A204.1 (cell line): ENCODE results near the gene RAE1.
A peak's percentile ranks its signal among the peaks of the same experiment; 100 is the strongest.
"Not testable (repeated sequence)": the region's sequence is repeated elsewhere in the genome, so short reads cannot be mapped to it uniquely, and the experiment has no call there.

Source experiments
- FAIRE-seq: peaks from 2 replicates; lab custom pipeline; 2012; peaks lifted over from hg19 to GRCh38; lab: Jason Lieb, UNC

RAE1 gene

DNA sequence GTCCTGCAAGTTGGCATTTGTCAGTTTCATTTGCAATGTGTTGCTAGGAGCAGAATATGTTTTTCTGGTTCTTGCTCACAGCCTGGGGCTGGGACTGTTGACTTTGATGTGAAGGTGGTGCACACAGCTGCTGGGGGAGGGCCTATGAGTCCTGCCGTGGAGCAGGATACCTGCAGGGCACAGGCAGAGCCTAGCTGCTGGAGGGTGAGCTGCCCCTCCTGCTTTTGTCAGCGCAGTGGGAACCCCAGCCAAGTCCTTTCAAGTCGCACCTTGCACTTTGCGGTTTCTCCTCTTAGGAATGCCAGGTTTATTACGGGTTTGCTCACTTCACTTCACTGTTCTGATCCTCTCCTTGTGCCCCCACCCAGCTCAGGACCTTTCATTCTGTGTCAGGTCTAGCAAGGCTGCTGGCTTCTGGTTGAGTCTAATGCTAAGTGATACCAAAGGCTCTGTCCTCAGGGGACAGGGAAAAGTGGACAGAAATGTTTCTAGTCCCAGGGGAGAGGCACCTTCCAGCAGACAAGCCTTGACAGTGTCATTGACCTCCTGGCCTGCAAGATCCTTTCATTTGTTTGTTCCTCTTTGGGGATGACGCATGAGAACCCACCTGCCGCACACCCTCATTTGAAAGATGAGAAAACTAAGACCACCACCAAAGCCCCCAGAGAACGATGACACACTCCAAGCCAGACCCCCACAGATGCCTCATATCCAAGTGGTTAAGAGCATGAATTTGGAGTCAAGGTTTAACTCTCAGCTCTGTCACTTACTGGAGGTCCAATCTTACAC, 24.2 kb upstream of the RAE1 start:
- FAIRE-seq = no peak

DNA sequence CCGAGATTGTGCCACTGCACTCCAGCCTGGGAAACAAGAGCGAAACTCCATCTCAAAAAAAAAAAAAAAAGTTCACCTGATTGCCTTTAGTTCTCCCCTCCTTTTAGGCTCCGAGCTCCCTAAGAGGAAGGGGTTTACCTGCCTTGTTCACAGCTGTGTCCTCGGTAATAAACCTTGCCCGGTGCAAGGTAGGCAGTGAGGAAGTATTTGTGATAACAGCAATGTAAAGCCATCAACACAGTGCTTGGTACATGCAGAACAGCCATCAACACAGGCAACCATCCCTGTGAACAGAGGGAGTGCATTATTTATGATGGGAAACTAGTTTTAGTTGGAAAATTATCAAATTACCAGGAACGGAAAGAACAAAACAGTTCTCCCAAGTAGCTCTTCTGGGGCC, 23.2 kb upstream of the RAE1 start:
- no peak for FAIRE-seq

DNA sequence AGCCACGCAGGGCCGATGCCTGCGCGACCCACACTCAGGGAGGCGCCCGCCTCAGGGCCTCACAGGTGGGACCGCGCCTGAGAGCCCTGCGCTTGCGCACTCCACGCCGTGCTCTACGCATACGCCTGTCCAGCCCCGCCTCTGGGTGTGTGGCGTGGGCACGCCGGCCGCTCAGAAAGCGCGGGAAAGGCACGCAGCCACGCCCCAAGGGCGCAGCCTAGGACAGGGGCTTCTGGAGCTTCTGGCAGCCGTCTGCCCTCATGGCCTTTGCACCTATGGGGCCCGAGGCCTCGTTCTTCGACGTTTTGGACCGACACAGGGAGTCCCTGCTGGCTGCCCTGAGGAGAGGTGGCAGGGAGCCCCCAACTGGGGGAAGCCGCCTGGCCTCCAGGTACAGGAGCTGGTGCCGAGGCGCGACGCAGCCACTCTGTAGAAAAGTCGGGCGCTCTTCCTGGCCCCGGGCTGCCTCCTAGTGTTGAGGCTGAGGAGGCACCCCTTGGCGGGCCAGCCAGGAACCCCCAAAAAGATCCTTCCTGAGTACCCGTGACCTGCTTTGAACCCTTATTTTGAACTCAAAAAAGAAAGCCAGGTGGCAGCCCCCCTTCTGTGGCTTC, 21.3 kb upstream of the RAE1 start, which contains the start of gene SPO11:
SPO11 (plus strand) TSS at position 196 of the 614 bp plus-strand sequence; CDS start at position 261, 65 bp downstream.
- FAIRE-seq = no peak

DNA sequence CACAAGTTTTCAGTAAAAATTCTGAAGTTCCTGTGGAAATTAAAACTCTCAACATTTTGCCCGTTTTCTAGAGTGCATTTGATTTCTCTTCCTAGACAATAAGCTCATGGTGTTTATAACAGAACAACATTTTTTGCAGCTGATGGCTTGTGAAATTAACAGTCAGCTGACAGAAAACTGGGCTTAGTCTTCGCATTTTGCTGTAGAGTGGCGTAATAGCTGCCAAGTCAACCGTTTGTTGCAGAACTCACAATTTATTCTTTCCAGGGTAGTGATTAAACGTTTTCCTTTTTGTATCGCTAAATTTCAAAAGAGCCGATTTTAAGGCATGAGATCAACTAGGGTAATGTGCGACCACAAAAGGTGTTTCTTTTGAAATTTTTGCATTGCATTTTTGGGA, 20.1 kb upstream of the RAE1 start:
- no peak for FAIRE-seq

DNA sequence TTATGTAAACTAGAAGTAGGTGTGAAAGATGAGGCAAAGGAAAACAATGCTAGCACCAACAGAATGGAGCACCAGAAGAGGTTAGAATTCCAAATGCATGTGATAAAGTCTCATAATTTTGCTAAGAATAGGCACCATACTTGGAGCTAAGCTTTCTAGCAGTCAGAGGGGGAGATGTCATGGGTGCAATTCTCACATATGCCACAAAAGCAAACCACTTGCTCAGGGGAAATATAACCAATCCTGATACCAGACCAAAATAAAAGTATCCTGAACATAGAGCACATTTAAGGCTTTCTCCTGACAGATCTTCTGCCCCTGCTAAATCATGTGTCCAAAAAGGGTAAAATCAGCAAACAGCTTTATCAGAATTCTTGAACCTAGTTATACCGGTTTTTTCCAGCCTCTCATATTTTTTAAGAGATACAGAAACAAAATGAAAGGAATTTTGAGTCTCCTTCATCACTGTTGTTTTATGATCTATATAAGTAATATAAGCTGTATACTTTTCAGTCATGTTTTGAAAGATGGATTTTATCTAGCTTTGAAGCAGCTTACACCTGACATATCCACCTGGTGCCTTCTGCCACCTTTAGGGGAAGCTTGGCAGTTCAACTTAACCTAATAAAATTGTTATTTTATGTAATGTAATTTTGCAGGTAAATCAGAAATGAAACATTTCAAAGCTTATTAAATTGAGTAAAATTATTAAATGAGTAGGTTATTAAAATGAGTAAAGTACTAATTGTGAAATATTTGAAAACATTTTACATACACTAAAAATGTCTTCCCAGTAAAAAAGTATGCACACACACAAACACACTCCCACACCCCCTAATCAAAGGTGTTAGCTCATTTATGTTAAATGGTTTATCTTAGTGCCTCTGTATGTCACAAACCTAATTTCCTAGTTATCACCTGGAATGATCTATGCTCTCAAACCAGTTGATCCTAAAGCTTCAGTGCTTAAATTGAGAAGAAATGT, 18.7 kb upstream of the RAE1 start:
- peak; percentile 14 for FAIRE-seq

DNA sequence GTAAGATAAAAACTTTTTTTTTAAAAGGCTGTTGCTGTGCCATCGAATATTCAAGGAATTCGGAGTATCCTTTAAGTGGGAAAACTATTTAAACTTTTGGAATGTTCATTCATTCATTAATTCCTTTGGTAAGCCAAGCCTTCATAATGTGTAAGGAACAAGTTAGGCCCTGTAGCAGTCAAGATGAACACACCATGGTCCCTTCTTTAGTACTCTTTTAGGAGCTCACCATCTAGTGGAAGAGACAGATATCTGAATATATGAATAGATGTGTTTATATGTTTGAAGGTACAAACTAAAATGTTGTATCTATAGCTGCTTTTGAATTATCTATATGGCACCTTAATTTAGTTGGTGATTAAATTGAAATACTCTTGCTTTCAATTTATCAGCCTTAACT, 15.7 kb upstream of the RAE1 start:
- FAIRE-seq = peak; percentile 37

DNA sequence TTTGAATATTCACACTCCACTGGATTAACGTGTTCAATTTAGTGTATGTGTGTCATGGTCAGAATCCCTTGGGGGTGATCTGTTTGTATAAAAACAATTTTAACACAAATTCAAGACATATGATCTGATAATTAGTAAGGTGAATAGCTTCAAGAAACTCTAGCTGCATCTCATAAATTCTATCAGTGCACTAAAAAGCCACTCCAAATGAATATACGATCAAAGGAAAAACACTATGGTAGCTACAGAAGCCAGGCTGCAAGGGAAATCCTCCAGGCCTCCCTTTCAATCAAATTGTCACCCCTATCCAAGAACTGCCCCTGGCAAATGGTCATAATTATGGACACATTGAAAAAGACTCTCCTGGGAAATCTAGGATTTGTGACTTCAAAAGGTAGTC, 9.4 kb upstream of the RAE1 start:
- no peak for FAIRE-seq

DNA sequence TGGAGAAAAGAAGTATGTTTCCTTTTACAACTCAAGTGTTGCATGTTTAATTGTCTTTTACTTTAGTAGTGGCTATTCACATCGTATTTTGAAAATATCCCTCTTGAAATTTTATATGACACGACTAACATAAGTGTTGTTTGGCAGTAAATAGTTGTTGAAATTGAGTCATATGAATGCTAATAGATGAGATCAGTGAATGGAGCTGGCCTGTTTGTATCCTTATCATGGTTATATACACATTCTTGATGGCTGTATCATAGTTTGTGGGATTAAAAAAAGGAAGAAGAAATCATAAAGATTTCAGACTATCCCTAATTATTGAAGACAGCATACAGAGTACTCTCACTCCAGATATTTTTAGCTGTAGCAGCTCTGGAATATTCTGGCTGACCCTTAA, 8.2 kb upstream of the RAE1 start:
- FAIRE-seq = no peak

DNA sequence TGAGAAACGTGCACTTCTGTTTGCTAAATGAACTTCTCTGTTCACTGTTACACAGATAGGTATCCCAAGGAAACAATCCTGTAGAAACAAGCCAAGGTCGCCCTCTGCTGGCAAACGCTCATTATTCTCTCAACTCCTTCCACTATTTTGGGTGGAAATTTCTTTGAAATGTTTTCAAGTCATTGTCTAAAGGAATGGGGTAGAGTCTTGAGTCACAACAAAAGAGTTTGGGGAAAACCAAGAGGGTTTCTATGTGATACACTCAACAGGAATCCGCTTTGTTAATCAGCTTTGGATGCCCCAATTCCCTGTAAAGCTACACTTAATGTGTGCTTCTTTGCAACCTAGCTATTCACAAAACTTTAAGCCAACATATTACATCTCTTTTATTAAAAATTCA, 4.6 kb upstream of the RAE1 start:
- peak; percentile 93 for FAIRE-seq

DNA sequence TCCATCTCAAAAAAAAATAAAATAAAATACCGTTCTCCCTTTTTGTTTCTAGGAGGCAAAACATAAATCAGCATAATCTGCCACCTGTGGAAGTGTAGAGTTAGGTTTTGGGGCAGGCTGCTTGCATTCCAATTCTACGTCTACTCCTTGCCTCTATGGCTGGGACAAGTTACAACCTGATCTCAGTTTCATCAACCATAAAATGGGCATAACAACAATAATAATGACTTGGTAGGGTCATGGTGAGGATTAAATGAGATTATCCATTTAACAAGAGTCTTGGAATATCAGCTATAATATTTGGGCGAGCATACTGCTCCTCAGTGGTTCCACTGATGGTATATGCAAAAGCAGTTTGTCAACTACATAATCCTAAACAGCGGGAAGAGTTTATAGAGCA, 3.7 kb upstream of the RAE1 start:
- no peak for FAIRE-seq

DNA sequence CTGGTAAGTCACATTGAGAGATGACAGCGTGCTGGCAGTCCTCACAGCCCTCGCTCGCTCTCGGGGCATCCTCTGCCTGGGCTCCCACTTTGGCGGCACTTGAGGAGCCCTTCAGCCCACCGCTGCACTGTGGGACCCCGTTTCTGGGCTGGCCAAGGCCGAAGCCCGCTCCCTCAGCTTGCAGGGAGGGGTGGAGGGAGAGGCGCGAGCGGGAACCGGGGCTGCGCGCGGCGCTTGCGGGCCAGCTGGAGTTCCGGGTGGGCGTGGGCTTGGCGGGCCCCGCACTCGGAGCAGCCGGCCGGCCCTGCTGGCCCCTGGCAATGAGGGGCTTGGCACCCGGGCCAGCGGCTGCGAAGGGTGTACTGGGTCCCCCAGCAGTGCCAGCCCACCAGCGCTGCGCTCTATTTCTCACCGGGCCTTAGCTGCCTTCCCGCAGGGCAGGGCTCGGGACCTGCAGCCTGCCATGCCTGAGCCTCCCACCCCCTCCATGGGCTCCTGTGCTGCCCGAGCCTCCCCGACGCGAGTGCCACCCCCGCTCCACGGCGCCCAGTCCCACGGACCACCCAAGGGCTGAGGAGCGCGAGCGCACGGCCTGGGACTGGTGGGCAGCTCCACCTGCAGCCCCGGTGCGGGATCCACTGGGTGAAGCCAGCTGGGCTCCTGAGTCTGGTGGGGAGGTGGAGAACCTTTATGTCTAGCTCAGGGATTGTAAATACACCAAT, 2.7 kb upstream of the RAE1 start:
- not testable (repeated sequence) for FAIRE-seq

DNA sequence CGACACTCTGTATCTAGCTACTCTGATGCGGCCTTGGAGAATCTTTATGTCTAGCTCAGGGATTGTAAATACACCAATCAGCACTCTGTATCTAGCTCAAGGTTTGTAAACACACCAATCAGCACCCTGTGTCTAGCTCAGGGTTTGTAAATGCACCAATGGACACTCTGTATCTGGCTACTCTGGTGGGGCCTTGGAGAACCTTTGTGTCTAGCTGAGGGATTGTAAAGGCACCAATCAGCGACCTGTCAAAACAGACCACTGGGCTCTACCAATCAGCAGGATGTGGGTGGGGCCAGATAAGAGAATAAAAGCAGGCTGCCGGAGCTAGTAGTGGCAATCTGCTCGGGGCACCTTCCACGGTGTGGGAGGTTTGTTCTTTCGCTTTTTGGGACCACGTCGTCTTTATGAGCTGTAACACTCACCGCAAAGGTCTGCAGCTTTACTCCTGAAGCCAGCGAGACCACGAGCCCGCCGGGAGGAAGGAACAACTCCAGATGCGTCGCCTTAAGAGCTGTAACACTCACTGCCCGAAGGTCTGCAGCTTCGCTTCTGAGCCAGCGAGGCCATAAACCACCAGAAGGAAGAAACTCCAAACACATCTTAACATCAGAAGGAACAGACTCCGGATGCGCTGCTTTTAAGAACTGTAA, 2.0 kb upstream of the RAE1 start:
- not testable (repeated sequence) for FAIRE-seq

DNA sequence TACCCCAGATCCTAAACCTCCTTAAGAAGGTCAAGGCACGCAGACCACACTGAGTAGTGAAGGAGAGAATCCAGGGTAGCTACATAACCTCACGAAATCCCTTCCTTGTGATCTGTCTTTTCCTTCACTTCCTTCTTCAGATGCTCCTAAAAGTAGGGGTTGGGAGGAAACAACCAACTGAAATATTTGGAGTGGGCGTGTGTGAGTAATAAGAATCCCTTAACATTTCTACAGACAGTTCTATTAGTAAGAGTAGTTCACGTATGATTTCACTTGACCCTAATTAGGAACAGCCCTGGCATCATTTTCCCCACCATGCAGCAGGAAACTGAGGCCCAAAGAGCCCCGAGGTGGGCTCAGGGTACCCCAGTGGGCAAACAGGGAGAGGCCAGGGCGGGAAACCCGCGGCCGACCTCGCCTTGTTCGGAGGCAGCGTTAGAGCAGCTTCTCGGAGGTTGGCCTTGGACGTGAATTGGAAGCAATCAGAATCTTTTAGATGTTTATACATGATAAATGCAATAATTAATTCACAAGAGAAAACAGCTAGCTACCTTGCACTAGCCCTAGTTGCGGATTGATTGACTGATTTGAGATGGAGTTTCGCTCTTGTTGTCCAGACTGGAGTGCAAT, 859 bp upstream of the RAE1 start:
- FAIRE-seq = no peak

DNA sequence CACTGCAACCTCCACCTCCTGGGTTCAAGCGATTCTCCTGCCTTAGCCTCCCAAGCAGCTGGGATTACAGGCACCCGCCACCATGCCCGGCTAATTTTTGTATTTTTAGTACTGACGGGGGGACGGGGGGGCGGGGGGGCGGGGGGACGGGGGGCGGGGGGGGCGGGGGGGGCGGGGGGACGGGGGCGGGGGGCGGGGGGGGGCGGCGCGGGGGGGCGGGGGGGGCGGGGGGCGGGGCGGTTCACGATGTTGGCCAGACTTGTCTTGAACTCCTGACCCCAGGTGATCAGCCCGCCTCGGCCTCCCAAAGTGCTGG, 371 bp upstream of the RAE1 start:
- not testable (repeated sequence) for FAIRE-seq

DNA sequence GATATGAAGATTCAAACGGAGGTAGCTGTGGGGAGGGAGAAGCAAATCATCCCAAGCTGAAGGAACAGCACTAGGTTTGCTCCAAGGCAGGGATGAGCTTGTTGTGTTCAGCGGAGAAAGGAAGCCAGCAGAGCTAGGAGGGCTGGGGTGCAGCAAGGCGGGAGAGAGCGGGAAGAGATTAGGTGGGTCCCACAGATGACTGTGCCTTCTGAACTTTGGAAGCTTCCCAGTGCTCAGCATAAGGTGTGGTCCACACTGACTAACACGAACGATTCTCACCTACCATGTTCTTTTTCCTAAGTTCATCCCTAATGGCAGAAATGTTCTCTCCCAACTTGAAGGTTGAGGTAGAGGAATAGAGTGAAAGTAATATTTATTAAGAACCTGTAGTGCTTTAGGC, 1.2 kb downstream of the RAE1 start:
- no peak for FAIRE-seq

DNA sequence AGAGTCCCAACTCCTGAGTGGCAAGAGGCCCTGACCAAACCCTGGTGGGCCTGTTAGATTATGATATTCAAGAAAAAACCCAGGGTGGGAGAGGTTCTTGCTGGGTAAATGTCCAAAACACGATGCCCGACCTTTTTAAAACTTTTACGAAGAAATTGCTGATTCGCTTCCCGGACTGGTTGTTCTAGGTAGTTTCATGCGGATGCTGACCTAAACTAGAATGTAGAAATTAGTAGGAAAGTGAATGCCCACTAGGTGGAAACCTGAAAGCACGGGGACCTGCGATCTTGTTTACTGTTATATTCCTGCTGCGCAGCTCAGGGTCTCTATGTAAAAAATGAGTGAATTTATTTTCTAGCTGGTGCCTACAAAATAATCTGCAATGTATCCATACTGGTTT, 2.3 kb downstream of the RAE1 start:
- no peak for FAIRE-seq

DNA sequence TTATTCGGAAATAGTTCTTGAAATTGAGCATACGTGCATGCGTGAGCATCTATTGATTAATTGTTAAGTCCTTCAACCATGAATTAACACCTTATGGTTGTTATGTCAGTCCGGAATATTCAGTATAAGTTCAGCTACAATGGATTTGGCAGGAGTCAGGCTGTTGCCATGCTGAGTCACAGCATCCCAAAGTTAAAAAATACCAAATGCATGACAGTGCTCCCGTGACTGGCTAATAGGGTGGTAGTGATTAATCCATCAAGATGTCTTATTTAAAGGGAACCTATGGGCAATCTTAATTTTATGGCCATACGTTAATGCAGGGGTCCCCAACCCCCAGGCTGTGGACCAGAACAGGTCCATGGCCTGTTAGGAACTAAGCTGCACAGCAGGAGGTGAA, 10.5 kb downstream of the RAE1 start:
- FAIRE-seq = no peak

DNA sequence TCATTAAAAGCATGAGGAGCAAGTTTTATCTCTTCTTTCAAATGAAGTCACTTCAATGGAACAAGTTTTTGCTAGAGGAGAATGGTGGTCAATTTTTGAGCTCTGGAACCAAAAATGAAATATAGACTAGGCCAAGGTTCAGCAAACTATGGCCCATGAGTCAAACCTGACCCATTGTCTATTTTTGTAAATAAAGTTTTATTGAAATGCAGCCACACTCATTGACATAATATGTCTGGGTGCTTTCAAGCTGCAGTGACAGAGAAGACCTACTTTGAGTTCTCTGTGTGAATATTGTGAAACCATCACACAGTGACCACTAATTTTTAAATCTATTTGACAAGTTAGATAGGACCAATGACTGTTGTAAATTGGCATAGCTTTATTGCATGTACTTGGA, 13.4 kb downstream of the RAE1 start:
- FAIRE-seq = no peak

DNA sequence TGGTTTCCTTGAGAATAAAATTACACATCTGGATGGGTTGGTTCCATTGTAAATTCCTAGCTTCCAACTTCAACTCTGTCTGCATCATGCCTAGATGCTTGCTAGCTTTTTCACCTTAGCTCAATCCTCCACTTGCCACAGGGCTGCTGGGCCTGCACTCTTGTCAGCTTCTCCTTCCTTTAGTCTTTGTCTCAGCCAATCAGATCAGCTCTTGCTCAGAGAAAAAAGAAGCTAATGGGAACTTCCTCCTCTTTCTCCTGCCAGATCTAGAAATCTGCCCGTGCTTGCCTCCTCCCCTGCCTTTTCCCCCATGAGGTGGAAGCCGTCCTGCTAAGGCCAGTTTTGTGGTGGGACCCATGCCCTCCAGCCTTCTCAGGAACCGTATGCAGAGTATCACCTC, 18.5 kb downstream of the RAE1 start:
- FAIRE-seq = no peak

DNA sequence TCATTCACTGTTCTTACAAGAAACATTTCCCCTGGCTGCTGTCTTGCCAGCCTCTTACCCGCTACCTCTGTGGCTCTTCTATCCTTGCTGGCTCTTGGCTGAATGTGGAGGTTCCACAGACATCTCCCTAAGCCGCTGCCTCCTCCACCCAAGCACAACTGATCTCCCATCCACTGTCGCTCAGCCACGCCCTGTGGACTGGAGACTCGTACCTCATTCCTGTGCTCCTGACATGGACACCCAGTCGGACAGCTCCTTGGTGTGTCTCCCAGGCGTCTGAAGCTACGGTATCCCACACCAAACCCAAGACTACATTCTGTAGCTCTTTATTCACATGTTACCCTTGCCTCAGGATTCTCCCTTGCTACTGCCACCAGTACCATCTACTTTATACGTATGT, 19.3 kb downstream of the RAE1 start:
- FAIRE-seq = no peak

DNA sequence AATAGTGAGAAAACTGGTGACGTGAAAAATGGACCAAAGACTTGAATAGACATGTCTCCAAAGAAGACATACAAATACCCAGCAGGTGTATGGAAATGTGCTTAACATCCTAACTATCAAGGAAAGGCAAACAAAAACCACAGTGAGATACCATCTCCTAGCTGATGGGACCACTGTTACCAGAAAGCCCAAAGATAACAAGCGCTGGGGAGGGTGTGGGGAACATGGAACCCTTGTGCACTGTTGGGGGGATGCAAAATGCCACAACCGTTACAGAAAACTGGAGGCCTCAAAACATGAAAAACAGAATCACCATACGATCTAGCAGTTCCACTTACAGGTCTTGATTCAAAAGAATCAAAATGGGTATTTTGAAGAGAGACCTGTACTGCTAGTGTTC, 20.3 kb downstream of the RAE1 start:
- FAIRE-seq = no peak
